Measurements from ENCODE around the gene LPP.

DNA sequence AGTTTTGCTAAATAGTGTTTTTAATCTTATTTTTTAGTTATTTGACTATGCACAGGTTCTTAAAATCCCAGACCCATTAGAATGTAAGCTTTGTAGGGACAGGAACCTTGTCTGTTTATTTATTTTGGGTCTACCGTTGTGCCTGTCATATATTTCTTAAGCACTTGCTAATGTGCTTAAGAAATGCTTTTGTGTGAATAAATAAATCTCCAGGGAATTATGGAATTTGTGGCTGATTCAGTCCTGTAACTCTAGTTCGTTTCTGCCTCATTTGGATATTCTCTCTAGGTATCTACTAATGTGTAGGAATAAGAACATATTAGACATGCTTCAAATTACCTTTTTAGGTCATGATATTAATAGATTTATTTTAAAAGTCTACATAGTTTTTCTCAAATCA lies 161.6 kb downstream of the LPP start:
- TF ChIP-seq EZH2 (IDR thresholded peaks at IDR 0.05) (no peak), POLR2AphosphoS5 (IDR thresholded peaks at IDR 0.05; ENCODE audit: borderline replicate concordance, low read depth, low read length) (no peak)

All from SK-N-MC (cell line).